DND-41 (cell line): Measurements from ENCODE around the gene SEC16A.

Source experiments
- ATAC-seq: fragments of 200-7000 bp; cut with Tn5 transposase; 3 replicates; pipeline ENCODE4 v1.9.1; 2021; ENCODE audit warnings: low read depth; ENCODE audit not compliant: insufficient read depth
- DNase-seq: peaks from one replicate; pipeline ENCODE4 v3.0.0-alpha.2; 2020
- H2AFZ ChIP-seq: 2 replicates; pipeline ENCODE4 v1.6.0; 2012; ENCODE audit warnings: low read depth, low read length
- H3K27ac ChIP-seq: 2 replicates; pipeline ENCODE4 v1.5.1; 2012; ENCODE audit warnings: low read length, inconsistent platforms
- H3K27me3 ChIP-seq: fragments of 200-600 bp; sonication (generic); 2 replicates; pipeline ENCODE4 v1.6.0; 2012; ENCODE audit warnings: low read length, mild to moderate bottlenecking, inconsistent platforms; ENCODE audit not compliant: insufficient read depth, poor library complexity
- H3K36me3 ChIP-seq: 2 replicates; pipeline ENCODE4 v1.5.1; 2012; ENCODE audit warnings: low read length, inconsistent platforms; ENCODE audit not compliant: insufficient read depth
- H3K4me1 ChIP-seq: 2 replicates; pipeline ENCODE4 v1.5.1; 2012; ENCODE audit warnings: mild to moderate bottlenecking, low read length; ENCODE audit not compliant: insufficient read depth
- H3K4me2 ChIP-seq: 2 replicates; pipeline ENCODE4 v1.6.0; 2012; ENCODE audit warnings: mild to moderate bottlenecking, moderate library complexity, low read length, inconsistent platforms; ENCODE audit not compliant: insufficient read depth
- H3K4me3 ChIP-seq, 2 experiments: fragments of 200-600 bp in 1 of 2; shearing (Covaris generic) in 1 of 2; 2 replicates each; pipeline ENCODE4 v1.5.1; 2012 to 2016; ENCODE audit warnings: inconsistent platforms in 2 of 2, low read length in 2 of 2, mild to moderate bottlenecking in 2 of 2, low read depth in 1 of 2, moderate library complexity in 1 of 2
- H3K79me2 ChIP-seq: 2 replicates; pipeline ENCODE4 v1.6.0; 2012; ENCODE audit warnings: low read length, inconsistent platforms; ENCODE audit not compliant: insufficient read depth
- H3K9ac ChIP-seq: 2 replicates; pipeline ENCODE4 v1.6.0; 2012; ENCODE audit warnings: low read depth, mild to moderate bottlenecking, inconsistent platforms, low read length, moderate library complexity
- H3K9me3 ChIP-seq: 2 replicates; pipeline ENCODE4 v1.5.1; 2012; ENCODE audit warnings: low read length, moderate library complexity, mild to moderate bottlenecking, inconsistent platforms; ENCODE audit not compliant: insufficient read depth, severe bottlenecking
- H4K20me1 ChIP-seq: 2 replicates; pipeline ENCODE4 v1.6.0; 2012; ENCODE audit warnings: low read length; ENCODE audit not compliant: insufficient read depth
- EZH2 ChIP-seq: IDR thresholded peaks from 3 replicates; pipeline ENCODE4 v1.6.1; 2012; ENCODE audit warnings: borderline replicate concordance, low read depth, mild to moderate bottlenecking, moderate library complexity, low read length, inconsistent platforms; ENCODE audit not compliant: severe bottlenecking
- TF ChIP-seq, protein P1 (sequence below): IDR thresholded peaks from 2 replicates; pipeline ENCODE4 v1.5.1; 2012; ENCODE audit warnings: borderline replicate concordance, low read length, moderate library complexity, mild to moderate bottlenecking; ENCODE audit not compliant: poor library complexity, severe bottlenecking; ENCODE audit errors: extremely low read depth

Gene SEC16A

DNA sequence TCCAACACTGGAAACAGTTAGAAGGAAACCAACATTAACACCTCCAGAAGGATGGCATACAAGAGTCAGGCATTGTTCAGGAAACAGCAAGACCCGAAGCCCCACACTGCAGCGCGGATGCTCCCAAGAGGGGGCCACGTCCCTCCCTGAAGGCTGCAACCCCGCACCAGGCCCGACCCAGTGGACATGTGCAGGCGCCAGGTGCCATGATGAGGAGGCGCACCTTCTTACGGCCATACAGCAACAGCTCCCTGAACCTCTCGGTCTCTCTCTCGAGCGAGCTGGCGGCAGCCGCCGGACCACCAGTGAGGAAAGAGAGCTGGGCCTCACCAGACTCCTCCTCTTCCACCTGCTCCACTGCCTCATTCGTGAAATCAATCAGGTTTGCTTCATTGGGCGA is 20.2 kb downstream of the SEC16A start:
- no peaks in the 10 kb centered on the region for H3K27me3 ChIP-seq
- ATAC-seq (no peak), DNase-seq (no peak)
- no peak overlapping the region for H3K27ac ChIP-seq
- H3K4me1 ChIP-seq: no peaks in the 10 kb centered on the region
- H3K79me2 ChIP-seq: peaks cover 2% of the 10 kb centered on the region; the same call in 1 of the 2 replicates
- no peak overlapping the region for H3K9ac ChIP-seq
- peaks cover 92% of the 10 kb centered on the region for H3K36me3 ChIP-seq
- H3K4me2 ChIP-seq: no peak overlapping the region
- H4K20me1 ChIP-seq: peaks cover 24% of the 10 kb centered on the region
- no peak overlapping the region for H3K4me3 ChIP-seq
- TF ChIP-seq EZH2: no peak
- TF ChIP-seq, protein P1, sequence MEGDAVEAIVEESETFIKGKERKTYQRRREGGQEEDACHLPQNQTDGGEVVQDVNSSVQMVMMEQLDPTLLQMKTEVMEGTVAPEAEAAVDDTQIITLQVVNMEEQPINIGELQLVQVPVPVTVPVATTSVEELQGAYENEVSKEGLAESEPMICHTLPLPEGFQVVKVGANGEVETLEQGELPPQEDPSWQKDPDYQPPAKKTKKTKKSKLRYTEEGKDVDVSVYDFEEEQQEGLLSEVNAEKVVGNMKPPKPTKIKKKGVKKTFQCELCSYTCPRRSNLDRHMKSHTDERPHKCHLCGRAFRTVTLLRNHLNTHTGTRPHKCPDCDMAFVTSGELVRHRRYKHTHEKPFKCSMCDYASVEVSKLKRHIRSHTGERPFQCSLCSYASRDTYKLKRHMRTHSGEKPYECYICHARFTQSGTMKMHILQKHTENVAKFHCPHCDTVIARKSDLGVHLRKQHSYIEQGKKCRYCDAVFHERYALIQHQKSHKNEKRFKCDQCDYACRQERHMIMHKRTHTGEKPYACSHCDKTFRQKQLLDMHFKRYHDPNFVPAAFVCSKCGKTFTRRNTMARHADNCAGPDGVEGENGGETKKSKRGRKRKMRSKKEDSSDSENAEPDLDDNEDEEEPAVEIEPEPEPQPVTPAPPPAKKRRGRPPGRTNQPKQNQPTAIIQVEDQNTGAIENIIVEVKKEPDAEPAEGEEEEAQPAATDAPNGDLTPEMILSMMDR: no peak
- no peak overlapping the region for H2AFZ ChIP-seq
- H3K9me3 ChIP-seq: no peaks in the 10 kb centered on the region

DNA sequence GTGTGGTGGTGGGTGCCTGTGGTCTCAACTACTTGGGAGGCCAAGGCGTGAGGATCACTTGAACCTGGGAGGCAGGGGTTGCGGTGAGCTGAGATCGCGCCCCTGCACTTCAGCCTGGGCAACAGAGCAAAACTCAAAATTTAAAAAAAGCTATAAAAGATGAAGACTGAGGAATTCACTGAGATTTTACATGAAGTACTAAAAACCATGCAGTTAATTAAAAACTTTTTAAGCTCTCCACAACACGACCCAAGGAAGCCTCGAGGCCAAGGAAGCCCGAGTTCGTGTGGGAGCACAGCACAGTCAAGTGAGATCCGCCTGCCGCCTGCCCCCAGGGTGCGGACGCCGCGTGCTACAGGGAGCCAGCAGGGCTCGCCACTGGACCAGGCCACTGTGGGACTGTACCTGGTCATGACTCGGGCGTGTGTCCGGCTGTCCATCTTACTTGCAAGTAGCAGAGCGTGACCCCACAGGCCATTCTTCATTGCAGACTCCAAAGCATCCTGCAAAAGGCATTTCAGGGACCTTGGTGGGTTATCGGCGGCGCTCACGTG is 22.0 kb downstream of the SEC16A start:
- DNase-seq: no peak

DNA sequence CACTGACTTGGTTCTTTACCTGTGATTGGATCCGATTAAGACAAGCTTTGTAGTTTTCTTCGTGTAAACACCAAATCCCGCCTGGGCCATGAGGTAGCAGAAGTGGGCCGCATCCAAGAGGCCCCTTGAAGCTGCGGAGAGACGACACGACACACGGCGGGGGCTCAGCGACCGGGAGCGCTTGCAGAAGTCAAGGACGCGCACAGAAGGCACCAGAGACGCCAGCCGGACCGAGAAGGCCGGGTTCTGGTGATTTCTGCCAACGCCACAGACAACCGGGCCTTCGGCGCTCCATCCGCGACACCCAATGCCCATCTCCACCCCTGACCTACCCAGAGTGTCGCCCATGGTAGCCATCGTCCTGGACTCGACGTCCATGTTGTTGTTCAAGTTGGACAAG is 23.4 kb downstream of the SEC16A start:
- Histone ChIP-seq H4K20me1 (peaks cover 25% of the 10 kb centered on the region), H3K9me3 (no peaks in the 10 kb centered on the region), H3K9ac (no peak overlapping the region), H3K4me1 (no peaks in the 10 kb centered on the region), H3K27me3 (no peaks in the 10 kb centered on the region), H2AFZ (no peak overlapping the region), H3K4me3 (no peak overlapping the region), H3K27ac (no peak overlapping the region), H3K79me2 (peaks cover 2% of the 10 kb centered on the region; the same call in 1 of the 2 replicates), H3K36me3 (peaks cover 93% of the 10 kb centered on the region), H3K4me2 (no peak overlapping the region)
- no peak for TF ChIP-seq EZH2
- TF ChIP-seq, protein P1: no peak
- DNase-seq (no peak), ATAC-seq (no peak)

More for the DNA sequence above, 22.0 kb downstream of the SEC16A start:
- Histone ChIP-seq H2AFZ (no peak overlapping the region), H3K4me1 (no peaks in the 10 kb centered on the region), H3K9me3 (no peaks in the 10 kb centered on the region), H3K4me3 (no peak overlapping the region), H3K79me2 (peaks cover 2% of the 10 kb centered on the region; the same call in 1 of the 2 replicates), H3K27me3 (no peaks in the 10 kb centered on the region), H3K27ac (no peak overlapping the region), H3K9ac (no peak overlapping the region), H3K4me2 (no peak overlapping the region), H3K36me3 (peaks cover 93% of the 10 kb centered on the region), H4K20me1 (peaks cover 25% of the 10 kb centered on the region)
- TF ChIP-seq, protein P1: no peak
- no peak for TF ChIP-seq EZH2
- no peak for ATAC-seq

DNA sequence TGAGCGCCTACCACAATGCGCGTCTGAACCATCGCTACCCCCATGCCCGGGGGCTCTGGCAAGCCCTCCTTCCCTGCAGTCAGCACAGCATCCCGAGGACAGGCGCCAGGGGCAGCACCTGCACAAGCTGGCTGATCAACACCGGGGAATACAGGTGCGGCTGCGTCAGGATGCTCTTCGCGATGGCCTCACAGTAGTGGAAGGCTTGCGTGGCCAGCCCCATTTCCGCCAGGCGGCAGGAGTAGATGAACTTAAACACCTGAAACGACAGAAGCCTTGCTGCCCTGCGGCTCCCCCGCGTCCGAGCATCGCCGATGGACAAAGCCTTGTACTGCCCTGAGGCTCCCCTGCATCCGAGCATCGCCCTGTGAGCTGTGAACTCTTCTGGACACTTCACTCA is 25.5 kb downstream of the SEC16A start:
- Histone ChIP-seq H4K20me1 (peaks cover 16% of the 10 kb centered on the region), H3K4me2 (no peak overlapping the region), H3K9ac (no peak overlapping the region), H3K4me3 (no peak overlapping the region), H3K79me2 (no peaks in the 10 kb centered on the region), H2AFZ (no peak overlapping the region), H3K9me3 (no peaks in the 10 kb centered on the region), H3K36me3 (peaks cover 86% of the 10 kb centered on the region), H3K27me3 (no peaks in the 10 kb centered on the region), H3K4me1 (no peaks in the 10 kb centered on the region), H3K27ac (no peak overlapping the region)
- DNase-seq: no peak
- TF ChIP-seq EZH2: no peak
- TF ChIP-seq, protein P1: no peak
- no peak for ATAC-seq
